ENCODE results near the gene PIGM.

The PIGM gene

GRCh38 chr1:159989581-159989980 is 42.2 kb downstream of the PIGM start:
- no peak for DNase-seq (ENCODE audit: low read depth)

GRCh38 chr1:159988006-159988405 is 43.8 kb downstream of the PIGM start:
- no peak for DNase-seq (ENCODE audit: low read depth)

GRCh38 chr1:159987186-159987585 is 44.6 kb downstream of the PIGM start:
- DNase-seq (ENCODE audit: low read depth): no peak

GRCh38 chr1:159986531-159986930 is 45.3 kb downstream of the PIGM start:
- no peak for DNase-seq (ENCODE audit: low read depth)

- DNase-seq (ENCODE audit: low read depth): no peak
These were observed 45.7 kb downstream of the PIGM start for GRCh38 chr1:159986093-159986492.

GRCh38 chr1:159985473-159985872 is 46.3 kb downstream of the PIGM start:
- DNase-seq (ENCODE audit: low read depth): no peak

GRCh38 chr1:159983681-159984080 is 48.1 kb downstream of the PIGM start:
- no peak for DNase-seq (ENCODE audit: low read depth)

GRCh38 chr1:159982280-159982679 is 49.5 kb downstream of the PIGM start:
- no peak for DNase-seq (ENCODE audit: low read depth)

- no peak for DNase-seq (ENCODE audit: low read depth)
These were observed 50.3 kb downstream of the PIGM start for GRCh38 chr1:159981351-159982055.

- DNase-seq (ENCODE audit: low read depth): no peak
These were observed 51.0 kb downstream of the PIGM start for GRCh38 chr1:159980786-159981185.

- no peak for DNase-seq (ENCODE audit: low read depth)
These were observed 51.7 kb downstream of the PIGM start for GRCh38 chr1:159980076-159980475.

- DNase-seq (ENCODE audit: low read depth): no peak
These were observed 52.5 kb downstream of the PIGM start for GRCh38 chr1:159979257-159979656.

GRCh38 chr1:159978107-159978398 is 53.7 kb downstream of the PIGM start:
- DNase-seq (ENCODE audit: low read depth): no peak

- no peak for DNase-seq (ENCODE audit: low read depth)
These were observed 54.3 kb downstream of the PIGM start for GRCh38 chr1:159977364-159978106.
